T-cell (primary cell): ENCODE measurements around the gene KLHL42. TPM values are rescaled to one million over a fixed set of nuclear protein-coding genes. Genes with fewer than 3 reads are reported as not detected.

Source experiments
- ATAC-seq, 4 experiments: fragments of 200-7000 bp in 3 of 4; fragments of 150-1000 bp in 1 of 4; cut with Tn5 transposase; replicated peaks in 1 of 4; 1 replicate in 3 of 4; 2 replicates in 1 of 4; pipeline ENCODE4 v1.10.0; 2021; ENCODE audit warnings: moderate library complexity in 3 of 4, mild to moderate bottlenecking in 2 of 4, moderate number of reproducible peaks in 1 of 4
- CTCF ChIA-PET, 2 donors: fragments of 300-600 bp; sonication (Branson Sonifier 250); formaldehyde crosslinking; loops; one replicate each; lab custom pipeline; 2022; ENCODE audit warnings: antibody characterized with exemption in 2 of 2; lab: Charles Lee
- POLR2A ChIA-PET, 2 donors: fragments of 300-600 bp; sonication (Branson Sonifier 250); formaldehyde crosslinking; loops; one replicate each; lab custom pipeline; 2022; ENCODE audit warnings: antibody characterized with exemption in 2 of 2; lab: Charles Lee
- DNase-seq, 35 experiments: peaks; one replicate each; pipeline versions ENCODE4 v3.0.0 to v3.0.0-alpha.2; 2013 to 2023
- H3K27ac ChIP-seq: one replicate; pipeline ENCODE4 v1.5.1; 2013; ENCODE audit warnings: low read length
- H3K27me3 ChIP-seq, 2 experiments: replicated peaks in 1 of 2; 1 replicate in 1 of 2; 2 replicates in 1 of 2; pipeline versions ENCODE4 v1.6.1 to v1.7.0; 2013; ENCODE audit warnings: low read length in 1 of 2, mixed read lengths in 1 of 2; ENCODE audit not compliant: control insufficient read depth in 2 of 2, insufficient read depth in 2 of 2; ENCODE audit errors: extremely low read depth in 1 of 2
- H3K36me3 ChIP-seq, 2 donors: 1 replicate in 1 of 2; 2 replicates in 1 of 2; pipeline versions ENCODE4 v1.6.1 to v1.7.0; 2013; ENCODE audit warnings: low read length in 1 of 2; ENCODE audit not compliant: control insufficient read depth in 2 of 2, insufficient read depth in 1 of 2; ENCODE audit errors: extremely low read depth in 1 of 2
- H3K4me1 ChIP-seq, 2 experiments: 1 replicate in 1 of 2; 2 replicates in 1 of 2; pipeline versions ENCODE4 v1.6.1 to v1.7.0; 2013; ENCODE audit warnings: low read length in 2 of 2, mixed read lengths in 1 of 2; ENCODE audit not compliant: insufficient read depth in 2 of 2, control insufficient read depth in 1 of 2; ENCODE audit errors: extremely low read depth in 1 of 2
- H3K4me3 ChIP-seq, 2 donors: 1 replicate in 1 of 2; 2 replicates in 1 of 2; pipeline versions ENCODE4 v1.5.1 to v1.7.0; 2013; ENCODE audit warnings: mild to moderate bottlenecking in 2 of 2, low read length in 1 of 2, moderate library complexity in 1 of 2; ENCODE audit not compliant: control insufficient read depth in 1 of 2; ENCODE audit errors: extremely low read depth in 1 of 2
- H3K9me3 ChIP-seq: 2 replicates; pipeline ENCODE4 v1.7.0; 2013
- H3K27ac Mint-ChIP-seq, 2 donors: one replicate each; pipeline ENCODE4 v1.8.0; 2020 to 2021; ENCODE audit warnings: mild to moderate bottlenecking in 2 of 2, mixed read lengths in 2 of 2
- H3K27me3 Mint-ChIP-seq, 2 donors: one replicate each; pipeline ENCODE4 v1.8.0; 2021 to 2022; ENCODE audit warnings: mixed read lengths in 2 of 2
- H3K36me3 Mint-ChIP-seq: one replicate; pipeline ENCODE4 v1.8.0; 2021; ENCODE audit warnings: mixed read lengths
- H3K4me1 Mint-ChIP-seq, 3 donors: one replicate each; pipeline ENCODE4 v1.8.0; 2020 to 2022; ENCODE audit warnings: mixed read lengths in 3 of 3, mild to moderate bottlenecking in 1 of 3
- H3K4me3 Mint-ChIP-seq, 3 donors: one replicate each; pipeline ENCODE4 v1.8.0; 2020 to 2022; ENCODE audit warnings: mild to moderate bottlenecking in 3 of 3, mixed read lengths in 3 of 3, moderate library complexity in 3 of 3
- H3K9me3 Mint-ChIP-seq, 3 donors: one replicate each; pipeline ENCODE4 v1.8.0; 2020 to 2022; ENCODE audit warnings: mixed read lengths in 3 of 3
- WGBS: methylation state at CpG from one replicate; pipeline ENCODE4 v1.1.5; 2013; ENCODE audit warnings: missing lambda C conversion rate; ENCODE audit not compliant: insufficient coverage; 5-methylcytosine and 5-hydroxymethylcytosine counted together
- total RNA-seq, 35 experiments: library from RNA in 6 of 35; stranded (reverse) in 6 of 35; fragments of 120-200 nt in 1 of 35; gene quantifications; one replicate each; pipeline versions ENCODE4 v1.2.1 to v1.2.4 and lab custom pipeline; 2013 to 2026

KLHL42 gene
- total RNA-seq, 5 donors from 2014 or later (not counting 1 experiment from before 2014, with no cell fraction given): 16.5 to 28.0 (median 21.0) TPM

GRCh38 chr12:27823038-27823437 is 43.0 kb downstream of the KLHL42 start:
- Histone ChIP-seq H3K9me3 (no peaks in the 10 kb centered on the region), H3K27me3 (peaks cover 0 to 3% of the 10 kb centered on the region in 2 experiments), H3K4me3 (no peak overlapping the region), H3K27ac (no peak overlapping the region), H3K36me3 (no peaks in the 10 kb centered on the region), H3K4me1 (peaks cover 0 to 9% of the 10 kb centered on the region in 2 experiments)
- ChIA-PET CTCF (interaction anchor here (3.4 to 4.0 kb wide), 2 partner anchors 89 kb away, joined by 22 to 52 read pairs; no protein-coding TSS in a partner anchor), POLR2A (no interaction called here)
- Mint-ChIP-seq H3K4me3 (no peak overlapping the region), H3K36me3 (no peaks in the 10 kb centered on the region), H3K9me3 (no peaks in the 10 kb centered on the region), H3K4me1 (peaks cover 11 to 41% (median 27%) of the 10 kb centered on the region in 3 donors), H3K27ac (peak overlapping the region in 1 of 2 donors; percentile 90), H3K27me3 (peaks cover 0 to 8% of the 10 kb centered on the region in 2 donors)
- no peak for DNase-seq
- no CpG with 5 or more reads among the region's 5 CpGs for WGBS
- ATAC-seq: no peak

DNA sequence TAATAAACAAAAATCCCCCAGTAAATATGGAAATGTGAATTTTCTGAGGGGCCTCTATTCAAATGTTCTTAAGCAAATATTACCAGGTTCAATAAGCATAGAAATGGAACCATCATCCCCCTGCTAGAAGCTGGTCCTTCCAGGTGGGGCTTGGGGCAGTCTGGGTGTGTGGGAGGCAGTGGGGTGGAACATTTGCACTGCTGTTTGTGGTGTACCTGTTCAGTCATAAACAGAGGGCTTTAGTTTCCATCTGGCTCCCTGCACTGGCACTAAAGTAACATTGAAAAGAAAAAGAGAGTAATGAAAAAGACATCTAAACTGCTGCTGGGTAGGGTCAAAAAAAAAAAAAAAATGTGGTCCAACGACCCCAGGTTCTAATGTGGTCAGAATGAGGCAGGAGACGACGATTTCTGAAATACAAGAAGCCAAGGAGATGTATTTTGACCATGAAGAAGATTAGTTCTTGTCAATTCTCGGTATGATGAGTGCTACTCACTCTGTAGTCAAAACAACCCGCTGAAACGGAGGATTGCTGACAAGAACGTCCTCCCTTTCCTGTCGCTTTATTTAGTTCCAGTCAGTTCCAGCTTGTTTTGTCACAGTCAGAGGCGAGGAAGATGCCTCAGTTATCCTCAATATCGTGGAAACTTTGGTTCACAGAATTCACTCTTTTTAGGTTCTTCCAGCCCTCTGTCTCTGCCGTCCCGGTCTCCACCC is 44.3 kb downstream of the KLHL42 start:
- 42% methylated on average over 10 of the region's 12 CpGs for WGBS
- Mint-ChIP-seq H3K27ac (peak overlapping the region in 1 of 2 donors; percentile 53), H3K4me1 (peaks cover 11 to 41% (median 27%) of the 10 kb centered on the region in 3 donors), H3K4me3 (peak overlapping the region in 1 of 3 donors; percentile 4), H3K9me3 (no peaks in the 10 kb centered on the region), H3K27me3 (peaks cover 0 to 4% of the 10 kb centered on the region in 2 donors), H3K36me3 (no peaks in the 10 kb centered on the region)
- POLR2A ChIA-PET: no interaction called here
- CTCF ChIA-PET: no interaction called here
- no peak for ATAC-seq
- Histone ChIP-seq H3K27me3 (peaks cover 0 to 3% of the 10 kb centered on the region in 2 experiments), H3K4me1 (peaks cover 0 to 9% of the 10 kb centered on the region in 2 experiments), H3K9me3 (no peaks in the 10 kb centered on the region), H3K4me3 (no peak overlapping the region), H3K27ac (no peak overlapping the region), H3K36me3 (no peaks in the 10 kb centered on the region)
- DNase-seq: no peak

DNA sequence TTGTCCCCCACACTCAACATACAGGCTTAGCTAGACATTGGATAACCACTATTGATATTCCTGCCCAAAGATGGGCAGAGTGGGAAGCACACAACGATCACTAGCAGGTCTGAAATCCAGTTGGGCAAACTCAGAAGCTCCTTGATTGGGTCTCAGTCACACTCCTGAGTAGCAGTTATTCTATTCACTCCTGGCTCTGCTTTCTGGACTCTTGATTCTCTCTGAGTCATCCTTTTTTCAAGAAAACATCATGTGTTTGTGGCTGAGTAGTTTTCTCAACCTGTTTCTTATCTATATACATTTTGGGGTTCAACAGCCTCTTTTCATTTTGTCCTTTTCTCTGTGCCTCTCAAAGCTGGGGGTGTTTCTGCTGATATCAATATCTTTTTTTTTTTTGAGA is 46.0 kb downstream of the KLHL42 start:
- no peak overlapping the region for H3K4me3 Mint-ChIP-seq
- Histone ChIP-seq H3K9me3 (no peaks in the 10 kb centered on the region), H3K4me3 (no peak overlapping the region), H3K27me3 (peaks cover 0 to 5% of the 10 kb centered on the region in 2 experiments), H3K27ac (no peak overlapping the region), H3K4me1 (peaks cover 0 to 9% of the 10 kb centered on the region in 2 experiments), H3K36me3 (no peaks in the 10 kb centered on the region)
- H3K9me3 Mint-ChIP-seq: no peaks in the 10 kb centered on the region
- H3K27ac Mint-ChIP-seq: peak overlapping the region in 1 of 2 donors; percentile 25
- no peaks in the 10 kb centered on the region for H3K36me3 Mint-ChIP-seq
- peaks cover 0 to 4% of the 10 kb centered on the region in 2 donors for H3K27me3 Mint-ChIP-seq
- ChIA-PET CTCF (interaction anchor here in 1 of 2 donors (0.7 kb wide), 1 partner anchor 75 kb away, joined by 3 read pairs; no protein-coding TSS in a partner anchor), POLR2A (interaction anchor here in 1 of 2 donors (0.7 kb wide), 1 partner anchor 46 kb away, joined by 3 read pairs; no protein-coding TSS in a partner anchor)
- no peak for ATAC-seq
- 100% methylated on average over 1 of the region's 1 CpG for WGBS
- H3K4me1 Mint-ChIP-seq: peaks cover 10 to 40% (median 26%) of the 10 kb centered on the region in 3 donors
- DNase-seq: no peak

GRCh38 chr12:27828196-27828595 is 48.2 kb downstream of the KLHL42 start:
- Histone ChIP-seq H3K9me3 (no peaks in the 10 kb centered on the region), H3K36me3 (no peaks in the 10 kb centered on the region), H3K4me1 (no peaks in the 10 kb centered on the region), H3K27ac (no peak overlapping the region), H3K4me3 (no peak overlapping the region), H3K27me3 (peaks cover 0 to 5% of the 10 kb centered on the region in 2 experiments)
- POLR2A ChIA-PET: no interaction called here
- no peak for DNase-seq
- ATAC-seq: no peak
- CTCF ChIA-PET: no interaction called here
- H3K9me3 Mint-ChIP-seq: no peaks in the 10 kb centered on the region
- H3K36me3 Mint-ChIP-seq: no peaks in the 10 kb centered on the region
- peaks cover 0 to 20% (median 7%) of the 10 kb centered on the region in 3 donors for H3K4me1 Mint-ChIP-seq
- WGBS: no CpG with 5 or more reads among the region's 3 CpGs
- H3K27me3 Mint-ChIP-seq: peaks cover 0 to 4% of the 10 kb centered on the region in 2 donors
- H3K4me3 Mint-ChIP-seq: no peak overlapping the region
- H3K27ac Mint-ChIP-seq: no peak overlapping the region

DNA sequence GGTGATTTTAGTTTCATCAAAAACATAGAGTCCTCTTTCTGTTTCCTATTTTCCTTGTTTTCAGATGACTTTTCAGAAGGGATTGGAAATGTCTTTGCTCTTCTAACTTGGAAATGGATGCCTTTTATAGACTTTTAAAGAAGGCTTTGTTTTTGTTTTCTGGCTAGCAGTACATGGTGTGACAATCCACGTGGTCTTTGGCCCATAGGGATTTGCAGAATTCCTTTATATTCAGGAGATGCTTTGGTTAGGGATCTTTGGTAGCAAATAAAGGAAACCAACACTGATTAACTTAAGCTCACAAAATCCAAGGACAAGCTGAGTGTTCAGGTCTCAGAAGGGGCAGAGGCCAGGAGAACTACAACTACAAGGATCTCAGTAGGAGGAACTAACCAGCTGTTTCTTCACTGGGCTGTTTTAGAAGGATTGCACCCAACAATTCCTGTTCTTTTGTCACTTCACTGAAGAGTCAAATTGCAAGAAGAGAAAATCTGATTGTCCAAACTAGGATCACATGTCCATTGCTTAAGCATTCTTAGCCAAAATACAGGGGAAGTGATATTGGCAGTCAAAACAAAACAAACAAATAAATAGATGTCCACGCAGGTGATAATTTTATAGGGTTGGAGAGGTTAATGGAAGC is 58.6 kb downstream of the KLHL42 start:
- H3K36me3 Mint-ChIP-seq: no peaks in the 10 kb centered on the region
- ATAC-seq (no peak), DNase-seq (no peak)
- no peaks in the 10 kb centered on the region for H3K27me3 Mint-ChIP-seq
- no peaks in the 10 kb centered on the region for H3K9me3 Mint-ChIP-seq
- Histone ChIP-seq H3K36me3 (no peaks in the 10 kb centered on the region), H3K27ac (no peak overlapping the region), H3K4me3 (no peak overlapping the region), H3K4me1 (no peaks in the 10 kb centered on the region), H3K27me3 (no peaks in the 10 kb centered on the region), H3K9me3 (no peaks in the 10 kb centered on the region)
- no peak overlapping the region for H3K27ac Mint-ChIP-seq
- POLR2A ChIA-PET: no interaction called here
- CTCF ChIA-PET: interaction anchor here in 1 of 2 donors (2.0 kb wide), 1 partner anchor 17 kb away, joined by 7 read pairs; no protein-coding TSS in a partner anchor
- WGBS: no CpG with 5 or more reads among the region's 2 CpGs
- no peak overlapping the region for H3K4me3 Mint-ChIP-seq
- peaks cover 0 to 3% (median 0%) of the 10 kb centered on the region in 3 donors for H3K4me1 Mint-ChIP-seq

DNA sequence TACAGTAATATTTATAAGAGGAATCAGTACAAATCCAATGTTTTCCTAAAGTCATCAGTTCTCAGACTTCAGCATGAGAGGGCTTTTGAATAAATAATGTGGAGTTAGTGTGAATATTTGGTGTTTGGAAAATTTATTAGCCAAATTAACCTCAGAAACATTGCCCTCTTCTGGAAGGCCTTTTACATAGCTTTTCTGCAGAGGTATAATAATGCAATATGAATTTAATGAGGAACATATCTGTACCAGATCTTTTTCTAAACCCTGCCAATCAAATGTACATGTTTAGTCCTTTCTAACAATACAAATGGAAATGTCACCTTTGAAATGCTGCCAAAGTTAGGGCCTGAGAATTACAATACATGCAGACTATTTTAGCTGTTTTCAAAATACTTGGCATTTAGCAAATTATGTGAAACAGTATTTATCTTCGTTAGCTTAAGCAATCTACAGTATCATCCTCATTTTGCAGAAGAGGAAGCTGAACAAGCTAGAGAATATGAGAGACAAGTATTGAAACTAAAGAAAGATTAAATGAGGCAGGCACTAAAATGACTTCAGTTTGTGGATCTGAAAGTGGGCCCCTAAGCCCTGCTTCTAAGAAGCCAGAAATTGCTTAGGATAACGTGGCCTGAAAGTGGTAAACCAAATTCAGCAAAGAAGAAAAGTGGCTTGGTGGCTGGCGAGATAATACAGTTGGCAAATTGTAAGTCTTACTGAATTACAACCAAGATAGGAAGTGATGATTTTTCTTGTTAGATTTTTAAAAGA is 60.4 kb downstream of the KLHL42 start:
- no peak for DNase-seq
- WGBS: 67% methylated on average over 1 of the region's 3 CpGs
- no peaks in the 10 kb centered on the region for H3K9me3 ChIP-seq
- H3K4me3 ChIP-seq: no peak overlapping the region
- POLR2A ChIA-PET: no interaction called here
- CTCF ChIA-PET: interaction anchor here in 1 of 2 donors (0.7 to 2.0 kb wide), 3 partner anchors 19 to 285 kb away, joined by 3 to 7 read pairs (median 4); no protein-coding TSS in a partner anchor
- no peaks in the 10 kb centered on the region for H3K36me3 Mint-ChIP-seq
- H3K4me1 ChIP-seq: no peaks in the 10 kb centered on the region
- no peaks in the 10 kb centered on the region for H3K36me3 ChIP-seq
- H3K27me3 ChIP-seq: no peaks in the 10 kb centered on the region
- peaks cover 0 to 3% (median 0%) of the 10 kb centered on the region in 3 donors for H3K4me1 Mint-ChIP-seq
- no peaks in the 10 kb centered on the region for H3K9me3 Mint-ChIP-seq
- no peak overlapping the region for H3K27ac ChIP-seq
- H3K4me3 Mint-ChIP-seq: no peak overlapping the region
- no peak for ATAC-seq
- H3K27ac Mint-ChIP-seq: peak overlapping the region in 1 of 2 donors; percentile 43
- H3K27me3 Mint-ChIP-seq: no peaks in the 10 kb centered on the region
